ENCODE data around the gene GUCA1A.

The GUCA1A gene

GRCh38 chr6:42225029-42225339 is 51.8 kb downstream of the GUCA1A start:
- Histone ChIP-seq H3K4me3 (ENCODE audit: insufficient read depth, low read length, poor library complexity, severe bottlenecking) (no peak overlapping the region), H3K9me2 (replicated peaks; ENCODE audit: insufficient read depth, low read length) (no peaks in the 10 kb centered on the region), H4K20me1 (ENCODE audit: low read depth, low read length) (no peaks in the 10 kb centered on the region), H3K4me2 (ENCODE audit: low read depth, low read length, poor library complexity, severe bottlenecking) (no peak overlapping the region), H3K36me3 (ENCODE audit: low read length) (no peaks in the 10 kb centered on the region), H3K9ac (ENCODE audit: low read length) (no peak overlapping the region), H3K9me3 (ENCODE audit: insufficient read depth, low read length) (no peaks in the 10 kb centered on the region), H2AFZ (ENCODE audit: low read depth, low read length, severe bottlenecking) (no peak overlapping the region), H3K79me2 (ENCODE audit: insufficient read depth, low read length) (no peaks in the 10 kb centered on the region), H3K27me3 (ENCODE audit: low read length) (no peaks in the 10 kb centered on the region), H3K27ac (ENCODE audit: low read depth, low read length) (no peak overlapping the region), H3F3A (ENCODE audit: insufficient read depth) (peaks cover 2% of the 10 kb centered on the region; the same call in 1 of the 2 replicates)
- no peak for TF ChIP-seq CTCF (IDR thresholded peaks at IDR 0.05; ENCODE audit: insufficient read depth, low read length, poor library complexity, severe bottlenecking)
- TF ChIP-seq EZH2phosphoT487 (conservative IDR thresholded peaks at IDR 0.05; ENCODE audit: low read length): no peak

GRCh38 chr6:42225419-42225818 is 52.3 kb downstream of the GUCA1A start:
- Histone ChIP-seq H3K4me2 (ENCODE audit: low read depth, low read length, poor library complexity, severe bottlenecking) (no peak overlapping the region), H4K20me1 (ENCODE audit: low read depth, low read length) (no peaks in the 10 kb centered on the region), H3K9me2 (replicated peaks; ENCODE audit: insufficient read depth, low read length) (no peaks in the 10 kb centered on the region), H3K36me3 (ENCODE audit: low read length) (no peaks in the 10 kb centered on the region), H3K9ac (ENCODE audit: low read length) (no peak overlapping the region), H3K4me3 (ENCODE audit: insufficient read depth, low read length, poor library complexity, severe bottlenecking) (no peak overlapping the region), H2AFZ (ENCODE audit: low read depth, low read length, severe bottlenecking) (no peak overlapping the region), H3K27ac (ENCODE audit: low read depth, low read length) (no peak overlapping the region), H3K9me3 (ENCODE audit: insufficient read depth, low read length) (no peaks in the 10 kb centered on the region), H3K79me2 (ENCODE audit: insufficient read depth, low read length) (no peaks in the 10 kb centered on the region), H3K27me3 (ENCODE audit: low read length) (no peaks in the 10 kb centered on the region), H3F3A (ENCODE audit: insufficient read depth) (no peaks in the 10 kb centered on the region)
- TF ChIP-seq CTCF (IDR thresholded peaks at IDR 0.05; ENCODE audit: insufficient read depth, low read length, poor library complexity, severe bottlenecking) (no peak), EZH2phosphoT487 (conservative IDR thresholded peaks at IDR 0.05; ENCODE audit: low read length) (no peak)

- Histone ChIP-seq H3K27me3 (ENCODE audit: low read length) (no peaks in the 10 kb centered on the region), H3K9me3 (ENCODE audit: insufficient read depth, low read length) (no peaks in the 10 kb centered on the region), H3K36me3 (ENCODE audit: low read length) (no peaks in the 10 kb centered on the region), H3K9me2 (replicated peaks; ENCODE audit: insufficient read depth, low read length) (no peaks in the 10 kb centered on the region), H4K20me1 (ENCODE audit: low read depth, low read length) (no peaks in the 10 kb centered on the region), H3K27ac (ENCODE audit: low read depth, low read length) (no peak overlapping the region), H2AFZ (ENCODE audit: low read depth, low read length, severe bottlenecking) (no peak overlapping the region), H3K79me2 (ENCODE audit: insufficient read depth, low read length) (no peaks in the 10 kb centered on the region), H3K9ac (ENCODE audit: low read length) (no peak overlapping the region), H3K4me3 (ENCODE audit: insufficient read depth, low read length, poor library complexity, severe bottlenecking) (no peak overlapping the region), H3F3A (ENCODE audit: insufficient read depth) (no peaks in the 10 kb centered on the region), H3K4me2 (ENCODE audit: low read depth, low read length, poor library complexity, severe bottlenecking) (no peak overlapping the region)
- no peak for TF ChIP-seq CTCF (IDR thresholded peaks at IDR 0.05; ENCODE audit: insufficient read depth, low read length, poor library complexity, severe bottlenecking)
- TF ChIP-seq EZH2phosphoT487 (conservative IDR thresholded peaks at IDR 0.05; ENCODE audit: low read length): no peak
Measured at GRCh38 chr6:42226161-42226611, 53.0 kb downstream of the GUCA1A start.

Data from SU-DHL-6 (cell line).